ENCODE measurements around the gene OPA3.

The OPA3 gene

GRCh38 chr19:45567609-45568008, 17.0 kb downstream of the OPA3 start:
- no peak for DNase-seq (ENCODE audit: low read depth)

DNA sequence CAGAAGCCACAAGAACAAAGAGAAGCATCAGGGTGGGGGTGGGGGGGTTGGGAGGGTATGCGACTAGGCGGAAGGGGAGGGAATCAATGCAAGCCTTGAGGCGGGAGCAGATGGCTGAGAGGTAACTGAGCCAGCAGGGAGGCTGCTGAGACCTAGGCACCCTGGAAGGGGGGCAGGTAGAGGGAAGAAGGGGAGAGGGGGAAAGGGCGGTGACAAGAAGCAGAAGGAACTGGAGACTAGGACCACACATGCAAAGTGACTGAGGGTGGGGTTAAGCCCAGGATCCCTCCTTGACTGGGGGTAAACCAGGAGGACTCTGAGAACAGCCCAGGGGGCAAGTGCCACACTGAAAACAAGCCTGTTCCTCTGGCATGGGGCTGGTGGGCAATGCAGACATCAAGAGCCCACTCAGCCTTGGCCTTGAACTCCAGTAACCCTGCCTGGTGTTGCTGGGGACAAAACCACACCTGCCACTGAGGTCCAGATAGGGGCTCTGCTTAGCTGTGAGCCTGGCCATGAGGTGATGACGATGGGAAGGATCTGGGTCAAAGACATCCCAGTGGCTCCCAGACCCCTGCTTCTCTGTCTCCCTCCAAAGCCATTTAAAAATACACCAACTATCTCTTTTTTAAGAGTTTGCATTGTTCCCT, 20.3 kb downstream of the OPA3 start:
- no peak for DNase-seq (ENCODE audit: low read depth)

DNA sequence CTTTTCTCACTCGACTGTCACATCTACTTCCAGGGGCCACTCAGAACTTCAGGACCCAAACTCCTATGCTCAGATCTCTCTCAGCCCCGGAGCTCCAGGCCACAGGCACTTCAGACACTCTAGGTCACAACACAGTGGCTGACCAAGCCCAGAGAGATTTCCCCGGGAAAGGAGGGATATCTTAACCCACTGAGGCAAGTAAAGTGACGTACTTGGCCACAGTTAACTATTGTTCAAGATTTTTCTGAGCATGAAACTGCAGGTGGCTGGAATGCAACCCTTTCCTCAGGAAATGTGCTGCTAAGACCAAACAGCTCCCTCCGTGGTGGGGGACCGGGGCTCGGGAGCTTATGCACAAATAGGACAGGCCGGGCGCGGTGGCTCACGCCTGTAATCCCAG, 23.9 kb downstream of the OPA3 start:
- no peak for DNase-seq (ENCODE audit: low read depth)

DNA sequence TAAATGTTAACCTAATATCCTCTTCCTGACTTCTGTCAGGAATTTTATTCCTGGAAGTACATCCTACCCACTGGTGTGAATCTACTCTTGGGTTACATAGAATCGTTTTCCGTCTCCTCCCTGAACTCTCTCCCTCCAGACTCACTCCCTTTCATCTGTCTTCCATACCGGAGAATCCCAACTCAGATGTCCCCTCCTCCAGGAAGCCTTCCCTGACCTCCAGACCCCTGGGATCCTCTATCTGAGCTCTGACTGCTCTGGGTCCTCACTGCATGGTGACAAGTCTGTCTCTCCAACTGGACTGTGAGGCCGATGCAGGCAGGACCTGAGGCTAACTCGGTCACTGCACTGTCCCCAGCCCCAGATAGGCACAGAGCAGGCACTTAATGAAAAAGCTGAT, 24.6 kb downstream of the OPA3 start:
- no peak for DNase-seq (ENCODE audit: low read depth)

GRCh38 chr19:45558399-45558878, 26.2 kb downstream of the OPA3 start:
- no peak for DNase-seq (ENCODE audit: low read depth)

GRCh38 chr19:45556835-45557234, 27.8 kb downstream of the OPA3 start:
- no peak for DNase-seq (ENCODE audit: low read depth)

DNA sequence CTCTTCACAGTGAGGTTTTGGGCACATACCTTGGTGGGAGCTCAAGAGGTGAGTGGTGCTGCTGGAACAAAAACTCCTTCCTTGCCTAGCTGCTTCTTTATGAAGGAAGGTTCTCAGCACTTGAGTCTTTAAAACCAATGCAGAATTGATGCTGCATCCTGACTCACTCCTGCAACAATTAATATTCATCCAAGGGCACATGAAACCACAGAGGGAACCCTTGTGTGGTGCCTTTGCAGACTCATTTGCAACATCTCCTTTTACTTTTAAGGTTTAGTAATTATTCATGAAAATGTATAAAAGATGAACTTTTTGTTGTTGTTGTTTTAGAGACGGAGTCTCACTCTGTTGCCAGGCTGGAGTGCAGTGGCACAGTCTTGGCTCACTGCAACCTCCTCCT, 30.1 kb downstream of the OPA3 start:
- DNase-seq (ENCODE audit: low read depth) = no peak

DNA sequence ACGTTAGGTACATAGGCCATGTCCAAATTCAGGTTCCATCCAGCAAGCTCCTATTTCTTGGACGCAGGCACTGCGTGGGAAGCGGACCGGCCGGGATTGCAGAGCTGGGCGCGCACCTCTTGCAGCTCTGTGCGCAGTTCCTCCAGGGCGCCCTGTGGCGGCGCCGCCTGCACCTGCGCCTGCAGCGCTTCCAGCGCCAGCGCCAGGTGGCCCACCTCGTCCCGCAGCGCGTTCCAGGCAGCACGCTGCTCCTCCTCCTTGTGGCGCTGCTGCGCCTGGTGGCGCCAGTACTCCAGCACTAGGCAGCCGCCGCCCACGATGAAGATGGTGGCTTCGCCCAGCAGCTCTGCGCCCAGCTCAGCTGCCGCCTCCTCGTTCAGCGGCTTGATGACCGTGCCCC, 31.1 kb downstream of the OPA3 start:
- no peak for DNase-seq (ENCODE audit: low read depth)

- DNase-seq (ENCODE audit: low read depth) = no peak
These were observed 36.5 kb downstream of the OPA3 start for GRCh38 chr19:45547965-45548609.

GRCh38 chr19:45547211-45547770, 37.3 kb downstream of the OPA3 start:
- no peak for DNase-seq (ENCODE audit: low read depth)

GRCh38 chr19:45542234-45542668, 42.4 kb downstream of the OPA3 start:
- no peak for DNase-seq (ENCODE audit: low read depth)

- DNase-seq (ENCODE audit: low read depth) = no peak
These were observed 45.1 kb downstream of the OPA3 start for GRCh38 chr19:45539459-45539858.

DNA sequence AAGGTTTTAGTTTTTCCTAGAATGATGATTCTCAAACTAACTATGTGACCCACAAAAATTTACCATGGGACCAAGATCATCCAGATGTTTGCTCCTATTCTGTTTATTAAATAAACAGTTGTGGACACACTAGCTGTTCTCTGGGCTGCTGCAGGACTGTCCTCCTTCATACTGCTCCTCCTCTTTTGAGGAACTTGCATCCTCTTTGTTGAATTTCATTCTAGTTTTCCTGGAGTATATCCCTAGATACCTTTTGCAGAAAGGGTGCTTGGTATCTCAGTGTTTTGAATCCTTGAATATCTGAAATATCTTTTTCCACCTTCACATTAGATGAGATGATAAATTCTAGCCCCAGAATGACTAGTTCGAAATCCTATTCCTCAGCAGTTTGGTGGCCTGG, 53.3 kb downstream of the OPA3 start:
- DNase-seq (ENCODE audit: low read depth) = no peak

DNA sequence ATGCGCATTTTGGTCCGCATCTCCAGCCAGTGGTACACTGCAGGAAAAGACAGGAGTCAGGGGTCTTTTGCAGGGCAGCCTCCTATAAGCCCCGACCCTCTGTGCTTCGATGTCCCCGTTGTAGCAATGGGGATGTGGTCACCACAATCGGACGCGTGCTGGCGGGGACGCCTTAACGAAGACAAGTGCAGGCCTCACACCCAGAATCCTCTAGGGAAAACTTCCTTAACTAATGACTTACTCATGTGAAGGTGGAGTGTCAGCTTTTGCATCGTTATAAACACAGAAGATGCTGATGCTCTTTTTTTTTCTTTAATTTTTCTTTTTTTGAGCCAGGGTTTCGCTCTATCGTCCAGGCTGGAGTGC, 55.2 kb downstream of the OPA3 start:
- DNase-seq (ENCODE audit: low read depth) = no peak

GRCh38 chr19:45528744-45529419, 55.7 kb downstream of the OPA3 start:
- no peak for DNase-seq (ENCODE audit: low read depth)

DNA sequence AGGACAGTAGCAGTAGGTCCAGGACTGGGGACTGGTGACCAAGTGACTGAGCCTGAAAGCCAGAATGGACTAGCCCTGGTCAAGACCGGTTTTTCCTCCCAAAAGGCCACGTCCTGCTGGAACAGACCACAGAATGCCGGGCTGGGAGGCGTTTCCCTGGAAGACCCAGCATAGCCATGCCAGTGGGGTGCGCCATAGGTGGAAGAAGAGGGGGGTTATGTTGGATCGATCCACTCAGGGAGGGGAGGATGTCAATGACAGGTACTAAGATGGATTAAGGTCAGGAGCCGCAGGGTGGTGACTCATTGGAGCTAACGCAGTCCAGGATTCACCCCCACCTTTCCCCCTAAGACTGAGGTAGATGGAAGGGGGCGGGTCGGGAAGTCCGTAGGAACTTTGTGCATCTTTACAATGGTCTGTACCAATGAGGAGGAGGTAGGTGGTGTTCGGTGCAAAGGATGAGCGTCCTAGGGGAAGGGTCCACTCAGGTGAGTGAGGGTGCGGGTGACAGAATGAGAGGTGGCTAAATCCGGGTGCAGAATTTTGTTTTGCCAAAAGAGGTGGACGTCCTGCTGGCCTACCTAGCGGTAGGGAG, 56.4 kb downstream of the OPA3 start:
- DNase-seq (ENCODE audit: low read depth) = no peak

DNA sequence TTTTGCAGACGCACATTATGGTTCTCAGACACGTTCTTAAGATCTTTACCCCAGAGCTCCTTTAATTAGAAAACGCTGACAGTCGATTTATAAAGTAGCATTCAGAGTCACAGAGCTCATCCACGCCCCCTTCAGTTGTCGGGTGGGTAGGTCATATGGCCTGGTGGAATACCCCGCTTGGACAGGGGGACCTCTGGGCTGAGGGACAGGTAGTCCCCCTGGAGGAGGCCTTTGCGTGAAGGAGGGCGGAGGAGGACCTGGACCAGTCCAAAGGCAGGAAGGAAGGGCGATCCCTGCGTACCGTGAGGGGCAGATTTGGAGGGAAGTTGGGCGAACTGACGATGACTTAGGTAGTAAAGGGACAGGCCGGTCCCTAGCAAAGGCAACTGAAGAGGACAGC, 56.9 kb downstream of the OPA3 start:
- no peak for DNase-seq (ENCODE audit: low read depth)

- DNase-seq (ENCODE audit: low read depth) = no peak
These were observed 57.6 kb downstream of the OPA3 start for GRCh38 chr19:45526971-45527370.

GRCh38 chr19:45526143-45526542, 58.5 kb downstream of the OPA3 start:
- DNase-seq (ENCODE audit: low read depth) = no peak

DNA sequence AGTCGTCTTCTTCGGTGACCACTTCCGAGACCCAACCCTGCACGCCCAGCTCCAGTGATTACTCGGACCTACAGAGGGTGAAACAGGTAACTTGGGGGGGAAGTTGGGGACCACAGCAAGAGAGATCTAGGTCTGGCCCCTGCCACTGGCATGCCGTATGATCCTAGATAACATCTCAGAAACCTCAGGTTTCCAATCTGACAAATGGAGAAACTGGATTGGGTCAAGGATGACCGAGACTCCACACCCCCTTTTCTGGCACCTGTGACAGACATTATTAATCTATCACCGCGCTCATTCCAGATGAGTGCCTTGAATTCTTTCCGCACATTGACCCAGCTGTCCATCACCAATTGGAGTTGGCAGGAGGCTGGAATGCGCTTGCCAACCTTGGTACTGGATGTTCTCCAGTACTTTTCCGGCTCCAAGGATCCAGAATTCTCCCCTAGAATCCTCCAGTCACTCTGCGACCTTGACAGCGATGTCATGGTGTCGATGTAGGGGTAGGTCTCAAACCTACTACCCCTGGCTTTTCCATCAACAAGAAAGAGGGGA, 60.0 kb downstream of the OPA3 start:
- DNase-seq (ENCODE audit: low read depth) = no peak

- DNase-seq (ENCODE audit: low read depth) = no peak
These were observed 60.9 kb downstream of the OPA3 start for GRCh38 chr19:45523642-45524256.
